IMR-90 (cell line): ENCODE measurements around the gene PHKA1.

Source experiments
- FOS ChIP-seq: fragments of 150-350 bp; IDR thresholded peaks from 2 replicates; pipeline ENCODE4 v1.6.1; 2016; ENCODE audit warnings: low read depth, low read length
- MAZ ChIP-seq: IDR thresholded peaks from 2 replicates; pipeline ENCODE4 v1.6.1; 2012; ENCODE audit warnings: low read depth, mild to moderate bottlenecking, low read length, improper control_type of control experiment, moderate library complexity, borderline replicate concordance
- POLR2A ChIP-seq: IDR thresholded peaks from 2 replicates; pipeline ENCODE4 v1.6.1; 2012; ENCODE audit warnings: mild to moderate bottlenecking, low read depth, low read length
- RAD21 ChIP-seq: IDR thresholded peaks from 2 replicates; pipeline ENCODE4 v1.6.1; 2012; ENCODE audit warnings: low read length, improper control_type of control experiment
- RCOR1 ChIP-seq: IDR thresholded peaks from 2 replicates; pipeline ENCODE4 v1.6.1; 2012; ENCODE audit warnings: mild to moderate bottlenecking, low read length, improper control_type of control experiment; ENCODE audit not compliant: insufficient replicate concordance
- SMC3 ChIP-seq: fragments of 150-350 bp; IDR thresholded peaks from 2 replicates; pipeline ENCODE4 v1.6.1; 2016; ENCODE audit warnings: low read depth, mild to moderate bottlenecking, antibody characterized with exemption, low read length, moderate library complexity
- TF ChIP-seq, protein P1 (sequence below): conservative IDR thresholded peaks from 2 replicates; pipeline ENCODE4 v1.5.1; 2012; ENCODE audit warnings: mild to moderate bottlenecking, low read depth, low read length, improper control_type of control experiment
- TF ChIP-seq, protein P2 (sequence below): fragments of 150-350 bp; IDR thresholded peaks from 2 replicates; pipeline ENCODE4 v1.6.1; 2017; ENCODE audit warnings: mild to moderate bottlenecking, antibody characterized with exemption, low read length, low read depth

DNA sequence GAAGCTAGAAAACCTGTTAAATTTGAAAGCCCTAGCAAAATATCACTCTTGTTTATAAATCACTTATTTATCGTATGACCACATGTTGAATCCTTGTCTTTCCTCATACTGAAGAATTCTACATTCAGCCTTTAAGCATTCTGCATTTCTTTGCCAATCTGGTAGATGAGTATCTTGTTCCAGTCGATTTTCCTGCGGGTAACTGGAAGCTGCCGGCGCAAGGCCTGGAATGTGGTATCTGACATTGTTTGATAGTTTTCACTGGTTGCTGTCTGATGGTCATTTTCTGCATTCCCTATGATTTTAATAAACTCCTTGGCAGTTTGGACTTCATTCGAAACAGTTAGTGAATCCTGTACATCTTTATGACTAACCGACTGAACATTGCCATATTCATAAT lies 13.7 kb upstream of the PHKA1 start:
- TF ChIP-seq, protein P1, sequence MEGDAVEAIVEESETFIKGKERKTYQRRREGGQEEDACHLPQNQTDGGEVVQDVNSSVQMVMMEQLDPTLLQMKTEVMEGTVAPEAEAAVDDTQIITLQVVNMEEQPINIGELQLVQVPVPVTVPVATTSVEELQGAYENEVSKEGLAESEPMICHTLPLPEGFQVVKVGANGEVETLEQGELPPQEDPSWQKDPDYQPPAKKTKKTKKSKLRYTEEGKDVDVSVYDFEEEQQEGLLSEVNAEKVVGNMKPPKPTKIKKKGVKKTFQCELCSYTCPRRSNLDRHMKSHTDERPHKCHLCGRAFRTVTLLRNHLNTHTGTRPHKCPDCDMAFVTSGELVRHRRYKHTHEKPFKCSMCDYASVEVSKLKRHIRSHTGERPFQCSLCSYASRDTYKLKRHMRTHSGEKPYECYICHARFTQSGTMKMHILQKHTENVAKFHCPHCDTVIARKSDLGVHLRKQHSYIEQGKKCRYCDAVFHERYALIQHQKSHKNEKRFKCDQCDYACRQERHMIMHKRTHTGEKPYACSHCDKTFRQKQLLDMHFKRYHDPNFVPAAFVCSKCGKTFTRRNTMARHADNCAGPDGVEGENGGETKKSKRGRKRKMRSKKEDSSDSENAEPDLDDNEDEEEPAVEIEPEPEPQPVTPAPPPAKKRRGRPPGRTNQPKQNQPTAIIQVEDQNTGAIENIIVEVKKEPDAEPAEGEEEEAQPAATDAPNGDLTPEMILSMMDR, result no peak
- TF ChIP-seq, protein P2, sequence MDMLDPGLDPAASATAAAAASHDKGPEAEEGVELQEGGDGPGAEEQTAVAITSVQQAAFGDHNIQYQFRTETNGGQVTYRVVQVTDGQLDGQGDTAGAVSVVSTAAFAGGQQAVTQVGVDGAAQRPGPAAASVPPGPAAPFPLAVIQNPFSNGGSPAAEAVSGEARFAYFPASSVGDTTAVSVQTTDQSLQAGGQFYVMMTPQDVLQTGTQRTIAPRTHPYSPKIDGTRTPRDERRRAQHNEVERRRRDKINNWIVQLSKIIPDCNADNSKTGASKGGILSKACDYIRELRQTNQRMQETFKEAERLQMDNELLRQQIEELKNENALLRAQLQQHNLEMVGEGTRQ, result no peak
- TF ChIP-seq MAZ (no peak), POLR2A (no peak), RAD21 (no peak), FOS (no peak), RCOR1 (no peak), SMC3 (no peak)
